Suppressor macrophage treated with lipopolysaccharide for 4 hours (primary cell): ENCODE measurements around the gene TNFRSF13B.

Experiments used
- DNase-seq: peaks from one replicate; pipeline ENCODE4 v3.0.0-alpha.2; 2020

The TNFRSF13B gene

DNA sequence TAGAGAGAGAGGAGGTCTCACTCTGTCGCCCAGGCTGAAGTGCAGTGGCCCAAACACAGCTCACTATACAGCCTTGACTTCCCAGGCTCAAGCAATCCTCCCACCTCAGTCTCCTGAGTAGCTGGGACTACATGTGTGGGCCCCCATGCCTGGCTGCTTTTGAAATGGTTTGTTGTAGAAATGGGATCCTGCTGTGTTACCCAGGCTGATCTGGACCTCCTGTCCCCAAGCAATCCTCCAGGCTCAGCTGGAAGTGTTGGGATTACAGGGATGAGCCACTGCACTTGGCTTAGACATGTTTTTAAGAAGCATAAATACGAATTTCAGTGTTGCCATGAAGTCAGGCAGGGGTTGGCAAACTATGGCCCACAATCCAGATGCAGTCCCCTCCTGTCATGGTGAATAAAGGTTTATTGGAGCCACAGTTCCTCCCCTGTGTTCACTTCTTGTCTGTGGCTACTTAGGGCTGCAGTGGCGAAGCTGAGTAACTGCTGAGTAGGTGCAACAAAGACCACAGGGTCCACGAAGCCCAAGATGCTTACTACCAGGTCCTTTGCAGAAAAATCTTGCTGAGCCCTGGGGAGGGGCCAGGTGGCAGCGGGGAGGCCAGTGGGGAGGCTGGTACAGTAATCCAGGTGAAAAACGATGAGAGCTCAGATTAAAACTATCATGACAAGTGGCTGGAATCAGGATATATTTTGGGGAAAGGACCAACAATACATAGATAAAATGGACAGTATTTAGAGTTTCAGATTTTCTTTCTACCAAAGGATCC, 35.2 kb downstream of the TNFRSF13B start:
- DNase-seq, result no peak

GRCh38 chr17:16935786-16936185, 36.1 kb downstream of the TNFRSF13B start:
- DNase-seq, result no peak

DNA sequence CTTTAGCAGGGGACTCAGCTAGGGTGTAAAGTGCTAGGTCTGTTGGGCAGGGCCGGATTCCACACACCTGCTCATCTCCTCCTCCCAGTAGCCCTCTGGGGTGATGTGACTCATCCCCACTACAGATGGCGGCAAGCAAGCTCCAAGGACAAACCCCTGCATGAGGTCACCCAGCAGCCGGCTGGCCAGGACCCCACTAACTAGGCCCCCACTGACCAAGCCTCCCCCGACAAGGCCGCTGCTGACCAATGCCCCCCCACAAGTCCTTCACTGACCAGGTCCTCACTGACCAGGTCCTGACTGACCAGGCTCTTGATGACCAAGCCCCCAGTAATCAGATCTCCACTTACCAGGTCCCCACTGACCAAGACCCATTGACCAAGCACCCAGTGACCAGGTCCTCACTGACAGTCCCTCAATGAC, 36.7 kb downstream of the TNFRSF13B start:
- no peak for DNase-seq

DNA sequence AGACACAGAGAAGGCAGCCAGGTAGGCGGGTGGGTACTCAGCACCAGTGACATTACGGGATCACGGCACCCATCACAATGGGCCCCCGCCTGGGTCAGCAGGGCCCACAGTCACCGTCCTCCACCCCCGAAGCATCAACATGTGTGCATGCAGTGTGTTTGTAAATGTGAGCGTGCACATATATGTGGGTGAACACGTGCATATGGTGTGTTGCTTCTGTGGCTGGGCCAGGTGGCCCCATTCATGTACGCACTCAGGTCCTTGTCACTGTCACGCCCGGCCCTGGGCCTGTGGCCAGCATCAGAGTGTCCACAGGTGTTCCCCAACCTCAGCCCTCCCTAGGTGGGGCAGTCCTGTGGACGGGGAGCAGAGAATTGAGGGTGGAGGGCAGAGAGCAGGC, 37.1 kb downstream of the TNFRSF13B start:
- no peak for DNase-seq

DNA sequence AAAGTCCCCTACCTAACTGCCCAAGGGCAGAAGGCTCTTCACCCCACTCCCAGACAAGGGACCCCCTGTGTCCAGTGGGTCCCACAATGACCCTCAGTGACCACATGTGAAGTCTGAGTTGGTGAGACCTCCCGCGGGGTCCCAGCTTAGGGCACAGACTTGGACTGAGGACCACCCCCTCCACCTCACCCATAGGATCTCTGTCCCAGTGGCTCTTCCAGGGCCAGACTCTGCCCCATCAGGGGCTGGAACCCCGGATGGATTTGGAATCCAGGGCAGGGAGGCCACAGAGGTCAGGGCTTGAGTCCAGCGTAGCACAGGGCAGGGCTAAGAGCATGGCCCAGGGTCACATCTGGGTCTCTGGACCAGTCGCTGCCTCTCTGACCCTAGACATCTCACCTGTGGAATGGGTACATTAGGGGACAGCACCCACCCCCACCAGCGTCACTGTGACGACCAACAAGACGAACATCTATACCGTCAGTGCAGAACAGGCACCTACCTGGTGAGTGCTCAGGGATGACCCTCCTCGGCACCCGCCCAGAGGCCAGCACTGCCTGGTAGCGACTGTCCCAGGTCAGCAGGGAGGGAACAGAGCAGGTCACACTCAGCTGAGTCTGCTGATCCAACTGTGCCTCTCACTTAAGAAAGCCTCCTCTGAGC, 37.7 kb downstream of the TNFRSF13B start:
- DNase-seq, result no peak

- no peak for DNase-seq
Observed at GRCh38 chr17:16933317-16934132, 38.4 kb downstream of the TNFRSF13B start.

- DNase-seq, result no peak
Observed at GRCh38 chr17:16932611-16933010, 39.3 kb downstream of the TNFRSF13B start.

- DNase-seq, result no peak
Observed at GRCh38 chr17:16932156-16932555, 39.8 kb downstream of the TNFRSF13B start.

- no peak for DNase-seq
Observed at GRCh38 chr17:16931318-16932060, 40.4 kb downstream of the TNFRSF13B start.

GRCh38 chr17:16930571-16931317, 41.2 kb downstream of the TNFRSF13B start:
- no peak for DNase-seq

- DNase-seq, result no peak
Observed at GRCh38 chr17:16929757-16930520, 42.0 kb downstream of the TNFRSF13B start.

DNA sequence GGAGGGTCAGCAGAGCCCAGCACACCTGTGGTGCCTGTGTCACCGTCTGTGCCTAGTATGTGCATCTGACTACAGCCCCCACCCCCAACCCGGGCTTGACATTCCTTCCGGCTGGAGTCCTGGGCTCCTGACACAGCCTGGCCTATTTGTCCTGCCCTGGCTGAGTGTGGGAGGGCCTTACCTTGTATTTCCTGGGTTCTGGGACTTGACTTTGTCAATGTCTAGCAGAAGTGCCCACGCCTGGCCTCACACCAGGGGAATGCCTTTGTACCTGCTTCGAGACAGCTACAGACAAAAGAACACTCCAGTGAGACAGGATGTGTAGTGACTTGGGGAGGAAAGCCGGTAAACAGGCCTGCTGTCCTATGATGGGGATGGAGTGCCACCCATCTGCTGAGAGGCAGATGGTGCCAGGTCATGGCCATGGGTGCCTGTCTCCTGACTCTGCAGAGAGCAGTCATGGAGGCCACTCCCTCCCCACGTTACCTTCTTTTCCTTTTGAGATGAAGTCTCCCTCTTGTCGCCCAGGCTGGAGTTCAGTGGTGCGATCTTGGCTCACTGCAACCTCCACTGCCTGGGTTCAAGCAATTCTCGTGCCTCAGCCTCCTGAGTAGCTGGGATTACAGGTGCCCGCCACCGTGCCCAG, 42.8 kb downstream of the TNFRSF13B start:
- DNase-seq, result no peak

GRCh38 chr17:16928406-16929034, 43.4 kb downstream of the TNFRSF13B start:
- peak; percentile 6 for DNase-seq

GRCh38 chr17:16927641-16928321, 44.1 kb downstream of the TNFRSF13B start:
- no peak for DNase-seq

DNA sequence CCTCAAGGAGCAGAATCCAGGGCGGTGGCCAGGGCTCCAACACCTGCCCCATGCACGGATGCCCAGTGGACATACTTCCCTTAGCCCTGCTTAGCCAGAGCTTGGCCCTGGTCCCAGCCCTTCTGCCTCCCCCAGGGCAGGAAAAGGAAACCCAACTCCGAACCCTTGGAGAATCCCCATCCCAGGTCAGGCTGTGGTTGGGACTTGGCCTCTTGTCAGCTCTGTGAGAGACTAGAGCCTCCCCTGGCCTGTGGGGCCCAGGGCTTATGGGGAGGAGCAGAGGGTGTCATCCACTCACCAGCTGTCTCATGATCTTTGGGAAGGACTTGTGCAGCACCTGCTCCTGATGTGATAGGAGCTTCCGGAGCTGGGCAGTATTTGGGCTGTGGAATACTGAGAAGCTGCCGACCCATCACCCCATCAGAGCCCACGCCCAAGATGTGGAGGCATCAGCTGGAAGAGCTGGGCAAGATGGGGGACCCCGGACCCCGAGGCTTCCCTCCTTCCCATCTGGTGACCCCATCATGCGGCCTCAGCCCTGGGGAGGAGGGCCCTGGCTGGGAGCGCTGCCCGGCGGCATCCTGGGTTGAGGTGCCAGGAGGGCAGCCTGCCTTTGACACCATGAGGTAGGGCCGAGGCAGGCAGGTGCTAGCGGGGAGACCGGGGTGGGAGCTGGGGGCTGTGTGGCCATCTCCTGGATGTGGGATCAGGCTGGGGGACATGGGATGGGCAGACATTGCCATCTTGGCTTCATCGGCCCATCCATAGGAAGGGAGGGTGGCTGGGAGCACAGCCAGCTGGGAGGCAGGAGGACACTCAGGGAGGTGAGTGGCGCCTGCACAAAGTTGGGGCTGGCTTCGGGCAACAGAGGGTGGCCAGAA, 45.1 kb downstream of the TNFRSF13B start:
- DNase-seq, result no peak

GRCh38 chr17:16926061-16926511, 45.8 kb downstream of the TNFRSF13B start:
- no peak for DNase-seq

GRCh38 chr17:16925461-16926060, 46.4 kb downstream of the TNFRSF13B start:
- DNase-seq, result no peak
